Tibial artery (tissue), 4 donors: ENCODE measurements around the gene RIPK4.

ENCODE experiments used
- DNase-seq, 2 donors: peaks; one replicate each; pipeline ENCODE4 v3.0.0-alpha.2; 2019
- H3K27ac ChIP-seq, 2 donors: fragments of 200-600 bp; sonication (generic) in 1 of 2; 1 replicate in 1 of 2; 2 replicates in 1 of 2; pipeline ENCODE4 v1.5.1; 2018 to 2019; ENCODE audit warnings: mild to moderate bottlenecking in 1 of 2
- H3K27me3 ChIP-seq, 2 donors: fragments of 200-600 bp; sonication (generic) in 1 of 2; one replicate each; pipeline versions ENCODE4 v1.5.1 to v1.6.0; 2016 to 2019
- H3K36me3 ChIP-seq, 3 donors: fragments of 200-600 bp; sonication (generic) in 2 of 3; one replicate each; pipeline ENCODE4 v1.5.1; 2016 to 2019; ENCODE audit warnings: mild to moderate bottlenecking in 2 of 3
- H3K4me1 ChIP-seq, 4 donors: fragments of 200-600 bp; sonication (generic) in 2 of 4; 1 replicate in 3 of 4; 2 replicates in 1 of 4; pipeline ENCODE4 v1.5.1; 2016 to 2019
- H3K4me3 ChIP-seq, 2 donors: fragments of 200-600 bp; sonication (generic) in 1 of 2; 1 replicate in 1 of 2; 2 replicates in 1 of 2; pipeline ENCODE4 v1.5.1; 2018 to 2019; ENCODE audit warnings: mild to moderate bottlenecking in 2 of 2
- H3K9me3 ChIP-seq, 3 donors: fragments of 200-600 bp; sonication (generic) in 1 of 3; one replicate each; pipeline ENCODE4 v1.5.1; 2016 to 2019
- intact Hi-C: fragments of 100-400 bp; cut with DNase I; formaldehyde crosslinking; loops from one replicate; pipeline ENCODE4 v1.15.0; 2023; ENCODE audit warnings: low total_unique reads
- TF ChIP-seq, protein P1 (sequence below), 2 experiments: fragments of 200-600 bp in 1 of 2; fragments of 450-650 bp in 1 of 2; IDR thresholded peaks; one replicate each; pipeline ENCODE4 v1.5.1; 2017 to 2019; ENCODE audit warnings: antibody characterized with exemption in 2 of 2, mild to moderate bottlenecking in 1 of 2, moderate library complexity in 1 of 2

RIPK4 gene

DNA sequence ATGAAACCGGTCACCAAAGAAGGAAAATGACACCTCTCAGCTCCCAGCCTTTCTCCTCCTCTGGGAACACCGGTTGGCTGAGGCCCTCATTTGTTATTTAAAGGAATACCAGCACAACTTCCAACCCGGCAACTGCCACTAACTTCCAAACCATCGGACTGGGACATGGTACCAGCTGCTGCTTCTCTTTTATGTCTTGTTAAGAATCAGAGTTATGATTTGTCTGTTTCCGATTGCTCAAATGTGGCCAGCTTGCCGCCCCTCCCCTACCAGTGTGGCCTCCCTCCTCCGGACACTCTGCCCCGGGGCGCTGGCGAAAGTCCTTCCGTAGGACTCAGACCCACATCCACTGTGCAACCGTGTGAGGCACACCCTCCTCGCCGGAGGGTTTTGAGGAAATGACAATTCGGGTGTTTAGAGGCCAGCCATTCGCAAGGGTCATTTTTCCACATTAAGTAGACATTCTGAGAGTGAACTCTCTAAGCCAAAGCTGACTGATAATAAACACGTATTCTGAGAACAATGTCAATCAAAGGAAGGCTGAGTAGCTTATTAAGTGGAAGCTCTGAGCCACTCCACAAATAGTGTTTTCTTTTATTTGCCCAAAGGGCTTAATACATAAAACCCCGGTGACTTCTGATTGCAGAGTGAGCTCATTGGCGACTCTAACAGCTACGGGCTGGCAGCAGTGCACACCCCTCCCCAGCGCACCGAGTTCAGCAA is 5.5 kb downstream of the RIPK4 start:
- Histone ChIP-seq H3K27me3 (peaks cover 0 to 2% of the 10 kb centered on the region in 2 donors), H3K4me1 (peaks cover 0 to 57% (median 30%) of the 10 kb centered on the region in 4 donors), H3K36me3 (peaks cover 0 to 3% (median 0%) of the 10 kb centered on the region in 3 donors), H3K27ac (peak overlapping the region; percentile 66 to 81), H3K4me3 (peak overlapping the region; percentile 38 to 44), H3K9me3 (no peaks in the 10 kb centered on the region)
- peak; percentile 70 to 81 for DNase-seq
- TF ChIP-seq, protein P1, sequence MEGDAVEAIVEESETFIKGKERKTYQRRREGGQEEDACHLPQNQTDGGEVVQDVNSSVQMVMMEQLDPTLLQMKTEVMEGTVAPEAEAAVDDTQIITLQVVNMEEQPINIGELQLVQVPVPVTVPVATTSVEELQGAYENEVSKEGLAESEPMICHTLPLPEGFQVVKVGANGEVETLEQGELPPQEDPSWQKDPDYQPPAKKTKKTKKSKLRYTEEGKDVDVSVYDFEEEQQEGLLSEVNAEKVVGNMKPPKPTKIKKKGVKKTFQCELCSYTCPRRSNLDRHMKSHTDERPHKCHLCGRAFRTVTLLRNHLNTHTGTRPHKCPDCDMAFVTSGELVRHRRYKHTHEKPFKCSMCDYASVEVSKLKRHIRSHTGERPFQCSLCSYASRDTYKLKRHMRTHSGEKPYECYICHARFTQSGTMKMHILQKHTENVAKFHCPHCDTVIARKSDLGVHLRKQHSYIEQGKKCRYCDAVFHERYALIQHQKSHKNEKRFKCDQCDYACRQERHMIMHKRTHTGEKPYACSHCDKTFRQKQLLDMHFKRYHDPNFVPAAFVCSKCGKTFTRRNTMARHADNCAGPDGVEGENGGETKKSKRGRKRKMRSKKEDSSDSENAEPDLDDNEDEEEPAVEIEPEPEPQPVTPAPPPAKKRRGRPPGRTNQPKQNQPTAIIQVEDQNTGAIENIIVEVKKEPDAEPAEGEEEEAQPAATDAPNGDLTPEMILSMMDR (IDR thresholded peaks at IDR 0.05), result no peak
- intact Hi-C loops, result loop anchor here (5.0 kb wide), 1 partner anchor 34 kb away; no protein-coding TSS in a partner anchor

DNA sequence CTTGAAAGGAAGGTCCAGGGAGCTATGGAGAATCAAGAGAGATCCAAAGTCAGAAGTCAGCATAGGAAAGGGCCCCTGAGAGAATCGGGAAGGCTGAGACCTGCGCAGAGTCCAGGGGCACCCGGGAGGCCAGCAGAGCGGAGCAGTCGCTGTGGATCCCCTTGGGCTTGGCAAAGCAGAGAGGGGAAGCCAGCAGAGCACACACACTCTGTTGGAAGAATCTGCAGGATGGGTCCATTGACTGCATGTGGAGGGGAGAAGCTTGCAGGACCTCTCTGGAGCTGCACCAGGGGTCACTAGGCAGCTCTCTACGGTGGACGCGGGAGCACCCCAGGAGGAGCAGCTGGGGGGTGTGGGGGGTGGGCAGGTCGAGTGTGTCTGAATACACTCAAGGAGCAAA is 6.4 kb downstream of the RIPK4 start:
- Histone ChIP-seq H3K9me3 (no peaks in the 10 kb centered on the region), H3K36me3 (peaks cover 0 to 13% (median 0%) of the 10 kb centered on the region in 3 donors), H3K4me1 (peaks cover 0 to 51% (median 25%) of the 10 kb centered on the region in 4 donors), H3K4me3 (peak overlapping the region in 1 of 2 donors; percentile 44), H3K27me3 (no peaks in the 10 kb centered on the region), H3K27ac (peak overlapping the region in 1 of 2 donors; percentile 66)
- no peak for DNase-seq
- intact Hi-C loops, result loop anchor here (5.0 kb wide), 1 partner anchor 33 kb away; no protein-coding TSS in a partner anchor
- TF ChIP-seq, protein P1 (IDR thresholded peaks at IDR 0.05), result no peak

DNA sequence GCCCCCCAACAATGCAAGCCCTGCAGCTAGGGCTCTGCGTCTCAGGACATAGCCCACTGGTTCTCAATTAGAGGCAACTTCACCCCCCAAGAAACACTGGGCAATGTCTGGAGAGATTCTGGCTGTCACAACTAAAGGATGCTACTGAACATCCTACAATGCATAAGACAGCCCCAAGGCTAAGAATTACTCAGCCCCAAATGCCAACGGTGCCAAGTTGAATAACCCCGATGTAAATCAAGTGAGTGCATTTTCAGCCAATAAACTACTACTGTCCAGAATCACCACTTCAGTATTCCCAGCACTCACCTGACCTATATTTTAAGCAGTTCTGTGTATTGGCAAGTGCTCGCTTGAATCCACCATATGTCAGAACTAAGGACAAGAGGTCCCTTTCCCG is 6.9 kb downstream of the RIPK4 start:
- no peak overlapping the region for H3K27ac ChIP-seq
- H3K27me3 ChIP-seq, result no peaks in the 10 kb centered on the region
- peaks cover 0 to 17% (median 0%) of the 10 kb centered on the region in 3 donors for H3K36me3 ChIP-seq
- H3K4me3 ChIP-seq, result no peak overlapping the region
- TF ChIP-seq, protein P1 (IDR thresholded peaks at IDR 0.05), result no peak
- intact Hi-C loops, result loop anchor here (5.0 kb wide), 1 partner anchor 33 kb away; no protein-coding TSS in a partner anchor
- no peaks in the 10 kb centered on the region for H3K9me3 ChIP-seq
- no peak for DNase-seq
- H3K4me1 ChIP-seq, result peaks cover 0 to 51% (median 25%) of the 10 kb centered on the region in 4 donors

DNA sequence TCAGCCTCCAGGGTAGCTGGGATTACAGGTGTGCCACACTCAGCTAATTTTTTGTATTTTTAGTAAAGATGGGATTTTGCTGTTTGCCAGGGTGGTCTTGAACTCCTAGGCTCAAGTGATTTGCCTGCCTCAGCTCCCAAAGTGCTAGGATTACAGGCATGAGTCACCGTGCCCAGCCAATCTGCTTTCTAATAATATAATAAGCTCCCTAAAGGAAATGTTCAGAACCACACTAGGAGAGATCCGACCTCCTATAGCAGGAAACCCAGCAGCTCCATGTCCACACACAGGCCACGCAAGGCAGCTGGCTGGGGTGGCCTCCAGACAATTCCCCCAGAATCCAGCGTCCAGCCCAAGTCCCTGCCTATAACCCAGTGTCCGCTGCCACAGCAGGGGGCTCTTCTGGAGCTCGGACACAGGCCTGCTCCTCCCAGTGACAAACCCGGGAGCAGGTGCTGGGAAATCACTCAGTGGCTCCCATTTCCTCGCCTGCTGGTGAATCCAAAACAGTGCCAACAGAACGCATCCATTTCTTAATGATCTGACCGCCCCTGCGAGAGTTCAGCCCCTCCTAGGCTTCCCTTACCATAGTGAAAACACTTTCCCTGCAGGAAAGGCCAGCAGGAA is 7.5 kb downstream of the RIPK4 start:
- no peaks in the 10 kb centered on the region for H3K9me3 ChIP-seq
- no peak for DNase-seq
- intact Hi-C loops, result no loop called here
- H3K27me3 ChIP-seq, result no peaks in the 10 kb centered on the region
- TF ChIP-seq, protein P1 (IDR thresholded peaks at IDR 0.05), result no peak
- no peak overlapping the region for H3K27ac ChIP-seq
- peaks cover 0 to 53% (median 25%) of the 10 kb centered on the region in 4 donors for H3K4me1 ChIP-seq
- no peak overlapping the region for H3K4me3 ChIP-seq
- peaks cover 0 to 23% (median 0%) of the 10 kb centered on the region in 3 donors for H3K36me3 ChIP-seq

DNA sequence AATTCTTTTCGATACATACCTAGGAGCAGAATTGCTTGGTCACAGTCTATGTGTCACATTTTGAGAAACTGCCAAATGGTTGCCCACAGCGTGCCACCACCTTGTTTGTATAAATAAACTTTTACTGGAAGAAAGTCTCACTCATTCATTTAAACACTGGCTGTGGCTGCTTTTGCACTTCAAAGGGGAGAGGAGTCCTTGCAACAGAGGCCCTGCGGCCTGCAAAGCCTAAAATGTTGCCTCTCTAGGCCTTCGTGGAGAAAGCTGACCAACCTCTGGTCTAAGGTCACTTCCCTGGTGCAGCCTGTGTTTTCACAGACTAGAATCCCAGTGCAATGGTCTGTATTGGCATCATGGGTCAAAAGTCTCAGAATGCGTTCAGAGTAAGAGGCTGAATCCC is 8.3 kb downstream of the RIPK4 start:
- Histone ChIP-seq H3K27me3 (no peaks in the 10 kb centered on the region), H3K36me3 (peaks cover 0 to 23% (median 0%) of the 10 kb centered on the region in 3 donors), H3K4me1 (peaks cover 0 to 47% (median 22%) of the 10 kb centered on the region in 4 donors), H3K27ac (no peak overlapping the region), H3K4me3 (no peak overlapping the region), H3K9me3 (no peaks in the 10 kb centered on the region)
- intact Hi-C loops, result no loop called here
- TF ChIP-seq, protein P1 (IDR thresholded peaks at IDR 0.05), result no peak
- DNase-seq, result no peak
